ENCODE data around the gene CLDN24. TPM values are rescaled to one million over a fixed set of nuclear protein-coding genes. Genes with fewer than 3 reads are reported as not detected.

Gene CLDN24
- total RNA-seq, 1 experiment from 2014 or later, result not detected

GRCh38 chr4:183291070-183291469 lies 31.2 kb downstream of the CLDN24 start:
- Histone ChIP-seq H3K4me3 (ENCODE audit: insufficient read depth, low read depth, low read length) (no peak overlapping the region), H3K27me3 (ENCODE audit: control insufficient read depth, insufficient read depth, low read length) (no peaks in the 10 kb centered on the region), H3K36me3 (replicated peaks; ENCODE audit: control insufficient read depth, insufficient read depth, low read length) (peaks cover 31% of the 10 kb centered on the region)
- no peak for DNase-seq

GRCh38 chr4:183289688-183290087 lies 32.5 kb downstream of the CLDN24 start:
- no peaks in the 10 kb centered on the region for H3K27me3 ChIP-seq (ENCODE audit: control insufficient read depth, insufficient read depth, low read length)
- peak; percentile 26 for DNase-seq
- H3K4me3 ChIP-seq (ENCODE audit: insufficient read depth, low read depth, low read length), result no peak overlapping the region
- peaks cover 33% of the 10 kb centered on the region for H3K36me3 ChIP-seq (replicated peaks; ENCODE audit: control insufficient read depth, insufficient read depth, low read length)

- Histone ChIP-seq H3K4me3 (ENCODE audit: insufficient read depth, low read depth, low read length) (no peak overlapping the region), H3K27me3 (ENCODE audit: control insufficient read depth, insufficient read depth, low read length) (no peaks in the 10 kb centered on the region), H3K36me3 (replicated peaks; ENCODE audit: control insufficient read depth, insufficient read depth, low read length) (peaks cover 37% of the 10 kb centered on the region)
- no peak for DNase-seq
Measured at GRCh38 chr4:183288955-183289354, 33.3 kb downstream of the CLDN24 start.

- H3K27me3 ChIP-seq (ENCODE audit: control insufficient read depth, insufficient read depth, low read length), result no peaks in the 10 kb centered on the region; the same call in 1 of the 2 replicates
- DNase-seq, result no peak
- peaks cover 39% of the 10 kb centered on the region for H3K36me3 ChIP-seq (replicated peaks; ENCODE audit: control insufficient read depth, insufficient read depth, low read length)
- no peak overlapping the region for H3K4me3 ChIP-seq (ENCODE audit: insufficient read depth, low read depth, low read length)
Measured at GRCh38 chr4:183287677-183288076, 34.5 kb downstream of the CLDN24 start.

GRCh38 chr4:183287309-183287659 lies 34.9 kb downstream of the CLDN24 start:
- H3K36me3 ChIP-seq (replicated peaks; ENCODE audit: control insufficient read depth, insufficient read depth, low read length), result peaks cover 41% of the 10 kb centered on the region
- no peak overlapping the region for H3K4me3 ChIP-seq (ENCODE audit: insufficient read depth, low read depth, low read length)

GRCh38 chr4:183286590-183287308 lies 35.5 kb downstream of the CLDN24 start:
- Histone ChIP-seq H3K27me3 (ENCODE audit: control insufficient read depth, insufficient read depth, low read length) (no peaks in the 10 kb centered on the region; the same call in 1 of the 2 replicates), H3K36me3 (replicated peaks; ENCODE audit: control insufficient read depth, insufficient read depth, low read length) (peaks cover 41% of the 10 kb centered on the region), H3K4me3 (ENCODE audit: insufficient read depth, low read depth, low read length) (no peak overlapping the region)
- DNase-seq, result no peak

More at GRCh38 chr4:183287309-183287659, 34.9 kb downstream of the CLDN24 start:
- DNase-seq, result no peak
- H3K27me3 ChIP-seq (ENCODE audit: control insufficient read depth, insufficient read depth, low read length), result no peaks in the 10 kb centered on the region; the same call in 1 of the 2 replicates

- peaks cover 40% of the 10 kb centered on the region for H3K36me3 ChIP-seq (replicated peaks; ENCODE audit: control insufficient read depth, insufficient read depth, low read length)
- H3K4me3 ChIP-seq (ENCODE audit: insufficient read depth, low read depth, low read length), result no peak overlapping the region
- no peak for DNase-seq
- H3K27me3 ChIP-seq (ENCODE audit: control insufficient read depth, insufficient read depth, low read length), result no peaks in the 10 kb centered on the region; the same call in 1 of the 2 replicates
Measured at GRCh38 chr4:183285886-183286285, 36.3 kb downstream of the CLDN24 start.

GRCh38 chr4:183284965-183285364 lies 37.3 kb downstream of the CLDN24 start:
- peaks cover 43% of the 10 kb centered on the region for H3K36me3 ChIP-seq (replicated peaks; ENCODE audit: control insufficient read depth, insufficient read depth, low read length)

GRCh38 chr4:183284258-183284785 lies 37.9 kb downstream of the CLDN24 start:
- DNase-seq, result no peak
- peaks cover 41% of the 10 kb centered on the region for H3K36me3 ChIP-seq (replicated peaks; ENCODE audit: control insufficient read depth, insufficient read depth, low read length)
- H3K4me3 ChIP-seq (ENCODE audit: insufficient read depth, low read depth, low read length), result no peak overlapping the region

More at GRCh38 chr4:183284965-183285364, 37.3 kb downstream of the CLDN24 start:
- H3K27me3 ChIP-seq (ENCODE audit: control insufficient read depth, insufficient read depth, low read length), result no peaks in the 10 kb centered on the region; the same call in 1 of the 2 replicates
- H3K4me3 ChIP-seq (ENCODE audit: insufficient read depth, low read depth, low read length), result no peak overlapping the region
- DNase-seq, result no peak

GRCh38 chr4:183276106-183276505 lies 46.1 kb downstream of the CLDN24 start:
- no peak for DNase-seq
- H3K4me3 ChIP-seq (ENCODE audit: insufficient read depth, low read depth, low read length), result no peak overlapping the region
- peaks cover 13% of the 10 kb centered on the region for H3K36me3 ChIP-seq (replicated peaks; ENCODE audit: control insufficient read depth, insufficient read depth, low read length)
- no peaks in the 10 kb centered on the region for H3K27me3 ChIP-seq (ENCODE audit: control insufficient read depth, insufficient read depth, low read length)

More at GRCh38 chr4:183284258-183284785, 37.9 kb downstream of the CLDN24 start:
- no peaks in the 10 kb centered on the region; the same call in 1 of the 2 replicates for H3K27me3 ChIP-seq (ENCODE audit: control insufficient read depth, insufficient read depth, low read length)

GRCh38 chr4:183272384-183272783 lies 49.8 kb downstream of the CLDN24 start:
- peaks cover 19% of the 10 kb centered on the region for H3K36me3 ChIP-seq (replicated peaks; ENCODE audit: control insufficient read depth, insufficient read depth, low read length)
- no peak overlapping the region for H3K4me3 ChIP-seq (ENCODE audit: insufficient read depth, low read depth, low read length)

More at GRCh38 chr4:183272384-183272783, 49.8 kb downstream of the CLDN24 start:
- no peak for DNase-seq
- H3K27me3 ChIP-seq (ENCODE audit: control insufficient read depth, insufficient read depth, low read length), result no peaks in the 10 kb centered on the region

Other genes with a start within 250 kb of the CLDN24 start
- 28.7 and 44.5 TPM in 2 replicates for gene WWC2, start 223.2 kb downstream of the CLDN24 start, total RNA-seq (2014; rRNA removed; shearing (Covaris generic))
- gene CLDN22, start 2.1 kb downstream of the CLDN24 start, total RNA-seq (2014; rRNA removed; shearing (Covaris generic)), result not detected in 2 replicates
- gene CDKN2AIP, start 122.2 kb upstream of the CLDN24 start, total RNA-seq (2014; rRNA removed; shearing (Covaris generic)), result 17.0 and 19.7 TPM in 2 replicates
- gene ING2, start 182.6 kb upstream of the CLDN24 start, total RNA-seq (2014; rRNA removed; shearing (Covaris generic)), result 12.0 and 16.9 TPM in 2 replicates

All from H7 (cell line).